Keratinocyte (primary cell): ENCODE measurements around the gene TCHP. TPM values are rescaled to one million over a fixed set of nuclear protein-coding genes. Genes with fewer than 3 reads are reported as not detected.
A peak's percentile ranks its signal among the peaks of the same experiment; 100 is the strongest.

Source experiments
- DNase-seq: peaks from one replicate; pipeline ENCODE4 v3.0.0-alpha.2; 2011; ENCODE audit warnings: low read depth, missing footprints, low spot score
- FAIRE-seq: peaks from 2 replicates; lab custom pipeline; 2011; peaks lifted over from hg19 to GRCh38; lab: Jason Lieb, UNC
- H2AFZ ChIP-seq: 2 replicates; pipeline ENCODE4 v1.6.0; 2012; ENCODE audit warnings: low read length, control low read depth, inconsistent platforms; ENCODE audit not compliant: control insufficient read depth
- H3K27ac ChIP-seq: 2 replicates; pipeline ENCODE4 v1.5.1; 2011; ENCODE audit warnings: low read length; ENCODE audit not compliant: control insufficient read depth, insufficient read depth
- H3K27me3 ChIP-seq: 3 replicates; pipeline ENCODE4 v1.6.0; 2011; ENCODE audit warnings: low read length; ENCODE audit not compliant: control insufficient read depth, insufficient read depth; ENCODE audit errors: extremely low read depth
- H3K36me3 ChIP-seq, 2 experiments: 2 replicates in 1 of 2; 3 replicates in 1 of 2; pipeline ENCODE4 v1.5.1; 2011; ENCODE audit warnings: low read length in 2 of 2, mild to moderate bottlenecking in 1 of 2; ENCODE audit not compliant: control insufficient read depth in 2 of 2, insufficient read depth in 2 of 2; ENCODE audit errors: extremely low read depth in 1 of 2
- H3K4me1 ChIP-seq: 3 replicates; pipeline ENCODE4 v1.5.1; 2011; ENCODE audit warnings: low read length; ENCODE audit not compliant: control insufficient read depth, insufficient read depth; ENCODE audit errors: extremely low read depth
- H3K4me2 ChIP-seq: 3 replicates; pipeline ENCODE4 v1.6.0; 2011; ENCODE audit warnings: low read depth, low read length; ENCODE audit not compliant: control insufficient read depth, insufficient read depth; ENCODE audit errors: extremely low read depth
- H3K4me3 ChIP-seq, 3 experiments: fragments of 200-600 bp in 1 of 3; sonication (generic) in 1 of 3; 2 replicates in 2 of 3; 3 replicates in 1 of 3; pipeline ENCODE4 v1.5.1; 2011 to 2016; ENCODE audit warnings: low read length in 3 of 3, mild to moderate bottlenecking in 3 of 3, control low read depth in 2 of 3, inconsistent platforms in 1 of 3, low read depth in 1 of 3, mixed read lengths in 1 of 3, mixed run types in 1 of 3, moderate library complexity in 1 of 3; ENCODE audit not compliant: control insufficient read depth in 2 of 3, insufficient read depth in 2 of 3; ENCODE audit errors: extremely low read depth in 1 of 3
- H3K79me2 ChIP-seq: 2 replicates; pipeline ENCODE4 v1.6.0; 2012; ENCODE audit warnings: low read length; ENCODE audit not compliant: control insufficient read depth, insufficient read depth
- H3K9ac ChIP-seq: 3 replicates; pipeline ENCODE4 v1.6.0; 2011; ENCODE audit warnings: low read length; ENCODE audit not compliant: control insufficient read depth, insufficient read depth; ENCODE audit errors: extremely low read depth
- H3K9me1 ChIP-seq: 3 replicates; pipeline ENCODE4 v1.6.0; 2011; ENCODE audit warnings: low read length; ENCODE audit not compliant: control insufficient read depth, insufficient read depth; ENCODE audit errors: extremely low read depth
- H3K9me3 ChIP-seq: 2 replicates; pipeline ENCODE4 v1.5.1; 2012; ENCODE audit warnings: low read depth, low read length; ENCODE audit not compliant: control insufficient read depth
- H4K20me1 ChIP-seq: 3 replicates; pipeline ENCODE4 v1.6.0; 2011; ENCODE audit warnings: low read length; ENCODE audit not compliant: control insufficient read depth, insufficient read depth; ENCODE audit errors: extremely low read depth
- CTCF ChIP-seq, 3 experiments: IDR thresholded peaks in 1 of 3; conservative IDR thresholded peaks in 1 of 3; optimal IDR thresholded peaks in 1 of 3; 2 replicates in 2 of 3; 3 replicates in 1 of 3; pipeline versions ENCODE3 to v1.5.1; 2011; ENCODE audit warnings: low read length in 3 of 3, mild to moderate bottlenecking in 3 of 3, moderate library complexity in 2 of 3, control low read depth in 1 of 3, inconsistent platforms in 1 of 3; ENCODE audit not compliant: insufficient read depth in 2 of 3; ENCODE audit errors: extremely low read depth in 1 of 3
- EZH2 ChIP-seq: IDR thresholded peaks from one replicate; pipeline ENCODE4 v1.6.1; 2012; ENCODE audit warnings: inconsistent platforms, mild to moderate bottlenecking, low read length, moderate library complexity
- dilution Hi-C: fragments of 300-500 bp; cut with MboI; formaldehyde crosslinking; loops from one replicate; pipeline ENCODE4 v1.7.0; 2020; ENCODE audit warnings: low sequenced_read_pairs; ENCODE audit not compliant: extremely low pct_ligation_motif_present
- polyA plus RNA-seq, 5 experiments: library from polyadenylated mRNA; depleted of rRNA in 3 of 5; stranded (reverse) in 3 of 5; stranded (forward) in 1 of 5; unstranded in 1 of 5; fragments of >200 nt; gene quantifications; 1 replicate in 1 of 5; 2 replicates in 3 of 5; 3 replicates in 1 of 5; pipeline versions ENCODE4 v1.2.1 to v1.2.3, GENCODE V29; 2011 to 2012; ENCODE audit warnings: missing spikeins in 2 of 5, low read depth in 1 of 5, low replicate concordance in 1 of 5

The TCHP gene
- polyA plus RNA-seq, 1 donor (not counting 4 experiments of a cell fraction or from before 2014, with no cell fraction given), result 9.6 TPM

- Histone ChIP-seq H3K36me3 (peaks cover 5% of the 10 kb centered on the region in 2 experiments), H3K9me3 (no peaks in the 10 kb centered on the region), H3K4me1 (peaks cover 35% of the 10 kb centered on the region), H3K27ac (peak overlapping the region; percentile 39), H4K20me1 (no peaks in the 10 kb centered on the region), H3K79me2 (peaks cover 13% of the 10 kb centered on the region), H3K4me2 (peak overlapping the region; percentile 32), H3K9me1 (peaks cover 2% of the 10 kb centered on the region), H3K9ac (peak overlapping the region; percentile 12), H2AFZ (peak overlapping the region; percentile 28), H3K4me3 (no peak overlapping the region), H3K27me3 (no peaks in the 10 kb centered on the region)
- DNase-seq (no peak), FAIRE-seq (no peak)
- dilution Hi-C loops, result no loop called here
- TF ChIP-seq EZH2 (no peak), CTCF (optimal IDR thresholded peaks at IDR 0.05 in 1 of 3, IDR thresholded peaks at IDR 0.05 in 1 of 3, conservative IDR thresholded peaks at IDR 0.05 in 1 of 3; ENCODE audit: extremely low read depth in 1 of 3, insufficient read depth in 2 of 3, low read length in 3 of 3) (no peak)
Measured at GRCh38 chr12:109868182-109869051, 31.7 kb upstream of the TCHP start.

- Histone ChIP-seq H3K9me3 (no peaks in the 10 kb centered on the region), H3K4me3 (no peak overlapping the region), H3K27me3 (no peaks in the 10 kb centered on the region), H3K4me1 (peaks cover 24% of the 10 kb centered on the region), H3K9ac (no peak overlapping the region), H3K9me1 (peaks cover 4% of the 10 kb centered on the region), H3K79me2 (peaks cover 24% of the 10 kb centered on the region), H3K4me2 (no peak overlapping the region), H4K20me1 (peaks cover 4% of the 10 kb centered on the region), H3K36me3 (peaks cover 5% of the 10 kb centered on the region in 2 experiments), H2AFZ (no peak overlapping the region), H3K27ac (no peak overlapping the region)
- TF ChIP-seq EZH2 (no peak), CTCF (optimal IDR thresholded peaks at IDR 0.05 in 1 of 3, IDR thresholded peaks at IDR 0.05 in 1 of 3, conservative IDR thresholded peaks at IDR 0.05 in 1 of 3; ENCODE audit: extremely low read depth in 1 of 3, insufficient read depth in 2 of 3, low read length in 3 of 3) (no peak)
- DNase-seq (no peak), FAIRE-seq (no peak)
- dilution Hi-C loops, result no loop called here
Measured at GRCh38 chr12:109870648-109871047, 29.4 kb upstream of the TCHP start.
